Type B pancreatic cell (in vitro differentiated cells): ENCODE results near the gene COL5A1. TPM values are rescaled to one million over a fixed set of nuclear protein-coding genes. Genes with fewer than 3 reads are reported as not detected.

ENCODE experiments used
- DNase-seq: peaks from one replicate; pipeline ENCODE4 v3.0.0; 2021; ENCODE audit warnings: mixed read lengths; ENCODE audit not compliant: unreplicated experiment; ENCODE audit errors: extremely low spot score
- H3K27ac Mint-ChIP-seq: 2 replicates; pipeline ENCODE4 v1.8.0; 2021; ENCODE audit warnings: mild to moderate bottlenecking, mixed read lengths
- H3K27me3 Mint-ChIP-seq: 2 replicates; pipeline ENCODE4 v1.8.0; 2021; ENCODE audit warnings: mixed read lengths
- H3K36me3 Mint-ChIP-seq: 2 replicates; pipeline ENCODE4 v1.8.0; 2021; ENCODE audit warnings: mixed read lengths
- H3K4me1 Mint-ChIP-seq: one replicate; pipeline ENCODE4 v1.8.0; 2021; ENCODE audit warnings: mixed read lengths; ENCODE audit not compliant: unreplicated experiment
- H3K4me3 Mint-ChIP-seq: 2 replicates; pipeline ENCODE4 v1.8.0; 2021; ENCODE audit warnings: mild to moderate bottlenecking, mixed read lengths
- H3K9me3 Mint-ChIP-seq: 2 replicates; pipeline ENCODE4 v1.8.0; 2021; ENCODE audit warnings: mixed read lengths
- total RNA-seq: library from RNA; stranded (reverse); gene quantifications from 2 replicates; pipeline ENCODE4 v1.2.1, GENCODE V29; 2021; ENCODE audit warnings: low replicate concordance
- TF ChIP-seq, protein P1 (sequence below): fragments of 200-600 bp; sonication (generic); conservative IDR thresholded peaks from 2 replicates; pipeline ENCODE4 v1.5.0; 2021; ENCODE audit warnings: antibody characterized with exemption, mild to moderate bottlenecking

COL5A1 gene
- total RNA-seq, 1 donor from 2014 or later, result 112 TPM

DNA sequence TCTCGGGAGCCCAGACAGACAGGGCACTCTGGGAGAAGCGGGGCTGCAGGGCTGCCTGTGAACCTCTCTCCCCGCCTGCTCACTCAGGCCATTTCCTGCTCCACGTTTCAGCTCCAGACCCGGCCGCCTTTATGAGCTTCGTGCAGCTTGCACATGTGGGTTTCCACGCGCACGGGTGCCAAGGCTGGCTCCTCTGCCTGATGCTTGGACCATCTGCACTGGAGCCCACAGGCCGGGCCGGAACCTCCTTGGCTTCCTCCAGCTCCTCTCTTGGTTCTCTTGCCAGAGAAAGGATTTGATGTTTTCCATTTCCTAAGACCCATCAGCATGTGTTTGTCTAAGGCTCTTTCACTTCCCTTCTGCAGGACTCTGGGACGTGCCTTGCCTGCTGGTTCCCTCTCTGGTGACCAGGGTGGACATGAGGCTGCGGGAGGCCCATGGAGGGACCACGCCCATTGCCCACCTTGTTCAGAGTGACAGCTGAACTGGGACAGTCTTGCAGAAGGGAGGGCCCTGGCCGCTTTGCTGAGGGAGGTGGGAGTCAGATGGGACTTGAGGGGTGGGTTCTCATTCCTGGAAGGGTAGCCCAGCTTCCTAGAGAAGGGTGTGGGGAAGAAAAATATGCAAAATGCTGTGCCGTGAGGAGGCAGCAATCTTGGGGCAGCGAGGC, 23.3 kb upstream of the COL5A1 start:
- Mint-ChIP-seq H3K4me3 (no peak overlapping the region), H3K9me3 (peaks cover 5% of the 10 kb centered on the region), H3K27me3 (peaks cover 9% of the 10 kb centered on the region), H3K27ac (no peak overlapping the region), H3K4me1 (peaks cover 10% of the 10 kb centered on the region), H3K36me3 (no peaks in the 10 kb centered on the region)
- DNase-seq, result peak; percentile 65
- TF ChIP-seq, protein P1, sequence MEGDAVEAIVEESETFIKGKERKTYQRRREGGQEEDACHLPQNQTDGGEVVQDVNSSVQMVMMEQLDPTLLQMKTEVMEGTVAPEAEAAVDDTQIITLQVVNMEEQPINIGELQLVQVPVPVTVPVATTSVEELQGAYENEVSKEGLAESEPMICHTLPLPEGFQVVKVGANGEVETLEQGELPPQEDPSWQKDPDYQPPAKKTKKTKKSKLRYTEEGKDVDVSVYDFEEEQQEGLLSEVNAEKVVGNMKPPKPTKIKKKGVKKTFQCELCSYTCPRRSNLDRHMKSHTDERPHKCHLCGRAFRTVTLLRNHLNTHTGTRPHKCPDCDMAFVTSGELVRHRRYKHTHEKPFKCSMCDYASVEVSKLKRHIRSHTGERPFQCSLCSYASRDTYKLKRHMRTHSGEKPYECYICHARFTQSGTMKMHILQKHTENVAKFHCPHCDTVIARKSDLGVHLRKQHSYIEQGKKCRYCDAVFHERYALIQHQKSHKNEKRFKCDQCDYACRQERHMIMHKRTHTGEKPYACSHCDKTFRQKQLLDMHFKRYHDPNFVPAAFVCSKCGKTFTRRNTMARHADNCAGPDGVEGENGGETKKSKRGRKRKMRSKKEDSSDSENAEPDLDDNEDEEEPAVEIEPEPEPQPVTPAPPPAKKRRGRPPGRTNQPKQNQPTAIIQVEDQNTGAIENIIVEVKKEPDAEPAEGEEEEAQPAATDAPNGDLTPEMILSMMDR, result no peak

DNA sequence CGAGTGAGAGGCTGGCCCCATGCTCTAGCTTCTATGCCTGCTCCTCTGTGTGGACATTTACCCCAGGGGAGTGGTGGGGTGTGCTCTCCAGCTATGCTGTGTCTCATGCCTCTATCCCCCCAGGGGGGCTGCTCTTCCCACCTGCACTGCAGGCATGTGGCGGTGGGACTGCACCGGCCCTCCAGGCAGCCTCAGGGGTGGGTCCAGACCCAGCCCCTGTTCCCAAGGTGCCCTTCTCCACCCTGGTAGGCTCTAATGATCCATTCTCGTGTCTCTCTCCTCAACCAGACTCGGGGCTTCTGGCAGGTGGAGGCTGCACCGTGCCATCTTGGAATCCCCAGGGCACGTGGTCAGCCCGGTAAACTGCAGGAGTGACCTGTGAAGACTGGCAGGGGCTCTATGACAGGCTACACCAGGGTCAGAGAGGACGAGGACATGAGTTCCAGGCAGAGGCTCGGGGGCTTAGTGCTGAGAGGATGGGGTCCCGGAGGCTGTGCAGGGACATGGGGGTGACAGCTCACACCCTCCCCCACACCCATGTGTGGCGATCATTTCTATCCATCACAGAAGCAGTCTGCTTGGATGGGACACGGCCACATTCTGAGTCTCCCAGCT, 22.7 kb upstream of the COL5A1 start:
- Mint-ChIP-seq H3K4me1 (peaks cover 12% of the 10 kb centered on the region), H3K36me3 (no peaks in the 10 kb centered on the region), H3K27me3 (peaks cover 9% of the 10 kb centered on the region), H3K27ac (no peak overlapping the region), H3K4me3 (no peak overlapping the region), H3K9me3 (peaks cover 2% of the 10 kb centered on the region)
- TF ChIP-seq, protein P1, result no peak
- peak; percentile 49 for DNase-seq

DNA sequence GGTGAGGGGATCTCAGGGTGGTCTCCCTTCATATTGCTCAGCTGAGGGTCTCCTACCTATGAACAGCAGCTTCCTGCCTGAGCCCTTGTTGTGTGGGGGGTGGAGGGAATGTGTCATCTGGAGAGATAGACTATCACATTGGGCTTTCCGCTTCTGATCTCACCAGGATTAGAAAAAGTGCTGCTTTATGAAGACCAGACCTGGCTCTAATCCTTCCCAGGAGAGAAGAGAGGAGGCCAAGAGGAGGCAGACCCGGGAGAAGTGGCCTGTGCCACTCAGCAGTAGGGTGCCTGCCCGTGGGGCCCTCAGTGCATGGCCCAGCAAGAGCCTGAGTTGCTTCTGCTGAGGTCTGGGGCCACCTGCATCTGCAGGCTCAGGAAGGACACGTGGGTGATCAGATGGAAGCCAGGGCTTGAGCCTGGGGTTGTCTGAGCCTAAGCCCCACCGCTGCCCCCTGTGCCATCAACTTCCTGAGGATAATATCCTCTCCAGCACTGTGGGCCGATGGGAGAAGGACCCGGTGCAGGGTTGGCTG, 22.1 kb upstream of the COL5A1 start:
- peaks cover 14% of the 10 kb centered on the region for H3K27me3 Mint-ChIP-seq
- peaks cover 17% of the 10 kb centered on the region for H3K4me1 Mint-ChIP-seq

DNA sequence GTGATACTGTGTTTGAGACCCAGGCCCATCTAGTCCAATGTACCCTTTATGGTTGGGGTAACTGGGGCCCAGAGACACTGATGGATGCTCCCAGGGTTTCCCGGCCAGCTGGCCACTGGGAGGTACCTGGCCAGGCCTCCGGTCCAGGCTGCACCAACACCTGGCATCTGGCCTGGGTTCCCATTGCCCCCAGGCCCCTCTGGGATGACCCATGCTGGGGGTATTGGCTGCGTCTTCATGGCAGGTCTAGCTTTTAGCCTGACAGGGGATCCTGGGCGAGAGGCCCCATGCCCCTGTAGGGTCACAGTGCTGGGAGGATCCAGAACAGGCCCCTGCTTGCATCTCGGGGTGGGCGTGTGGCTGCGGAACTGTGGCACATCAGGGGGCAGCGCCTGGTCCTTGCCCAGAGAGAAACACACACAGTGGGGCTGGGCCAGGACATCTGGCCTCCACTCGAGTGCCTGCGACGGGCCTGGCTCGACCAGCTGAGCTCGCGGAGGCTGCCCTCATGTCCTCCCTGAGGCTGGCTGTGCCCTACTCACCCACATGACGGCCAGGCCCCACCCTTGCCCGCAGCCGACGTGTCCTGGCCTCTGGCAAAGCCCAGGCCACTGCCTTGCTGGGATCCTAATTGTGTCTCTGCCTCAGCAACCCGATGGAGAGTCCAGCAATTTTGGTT, 21.5 kb upstream of the COL5A1 start:
- TF ChIP-seq, protein P1, result no peak
- peaks cover 23% of the 10 kb centered on the region for H3K4me1 Mint-ChIP-seq
- no peaks in the 10 kb centered on the region for H3K36me3 Mint-ChIP-seq
- H3K27me3 Mint-ChIP-seq, result peaks cover 14% of the 10 kb centered on the region
- no peak overlapping the region for H3K27ac Mint-ChIP-seq
- no peak overlapping the region for H3K4me3 Mint-ChIP-seq
- peak; percentile 54 for DNase-seq
- no peaks in the 10 kb centered on the region for H3K9me3 Mint-ChIP-seq

More for the DNA sequence above, 22.1 kb upstream of the COL5A1 start:
- Mint-ChIP-seq H3K9me3 (no peaks in the 10 kb centered on the region), H3K4me3 (no peak overlapping the region), H3K36me3 (no peaks in the 10 kb centered on the region), H3K27ac (no peak overlapping the region)
- DNase-seq, result peak; percentile 52
- TF ChIP-seq, protein P1, result no peak

DNA sequence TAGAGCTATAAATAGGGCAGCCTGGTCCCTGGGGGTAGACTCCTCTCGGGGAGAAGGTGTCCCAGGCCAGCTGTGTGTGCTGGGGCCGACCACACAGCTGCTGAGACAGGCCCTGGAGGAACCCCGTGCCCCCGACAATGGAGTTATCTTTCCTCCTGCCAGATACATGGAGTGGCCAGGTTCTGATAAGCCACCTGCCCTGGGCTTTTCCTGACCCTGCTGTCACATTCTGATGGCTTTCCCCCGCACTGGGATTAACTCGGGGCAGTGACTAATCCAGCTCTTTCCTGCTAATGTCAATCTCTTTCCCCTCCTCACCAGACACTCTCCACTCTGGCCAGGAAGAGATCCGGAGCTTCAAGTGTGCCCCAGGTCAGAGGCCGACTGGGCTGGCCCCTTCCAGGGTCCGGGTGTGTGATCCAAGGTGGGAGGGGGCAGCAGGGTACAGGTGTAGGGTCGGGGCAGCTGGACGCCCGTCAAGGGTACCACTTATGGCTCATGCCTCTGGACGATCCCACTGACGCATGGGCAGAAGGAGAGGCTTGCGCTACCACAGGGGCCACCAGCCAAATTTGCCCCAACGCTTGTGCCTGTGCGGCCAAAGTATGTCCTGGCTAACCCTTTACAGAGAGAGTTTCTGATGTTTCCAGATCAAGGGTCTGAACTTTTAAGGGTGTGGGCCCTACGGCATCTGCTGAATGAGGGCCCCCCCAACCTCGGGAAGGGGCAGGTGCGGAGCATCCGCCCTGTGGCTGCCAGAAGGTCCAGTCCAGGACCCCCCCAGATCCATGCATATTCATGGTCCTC, 20.6 kb upstream of the COL5A1 start:
- no peak overlapping the region for H3K27ac Mint-ChIP-seq
- H3K4me3 Mint-ChIP-seq, result no peak overlapping the region
- TF ChIP-seq, protein P1, result no peak
- peaks cover 31% of the 10 kb centered on the region for H3K4me1 Mint-ChIP-seq
- DNase-seq, result peak; percentile 50
- H3K36me3 Mint-ChIP-seq, result no peaks in the 10 kb centered on the region
- H3K27me3 Mint-ChIP-seq, result peaks cover 10% of the 10 kb centered on the region
- H3K9me3 Mint-ChIP-seq, result no peaks in the 10 kb centered on the region
